DND-41 (cell line): ENCODE data around the gene EPHB1.

Experiments used
- ATAC-seq: fragments of 200-7000 bp; cut with Tn5 transposase; 3 replicates; pipeline ENCODE4 v1.9.1; 2021; ENCODE audit warnings: low read depth; ENCODE audit not compliant: insufficient read depth
- DNase-seq: peaks from one replicate; pipeline ENCODE4 v3.0.0-alpha.2; 2020
- H2AFZ ChIP-seq: 2 replicates; pipeline ENCODE4 v1.6.0; 2012; ENCODE audit warnings: low read depth, low read length
- H3K27ac ChIP-seq: 2 replicates; pipeline ENCODE4 v1.5.1; 2012; ENCODE audit warnings: low read length, inconsistent platforms
- H3K27me3 ChIP-seq: fragments of 200-600 bp; sonication (generic); 2 replicates; pipeline ENCODE4 v1.6.0; 2012; ENCODE audit warnings: low read length, mild to moderate bottlenecking, inconsistent platforms; ENCODE audit not compliant: insufficient read depth, poor library complexity
- H3K36me3 ChIP-seq: 2 replicates; pipeline ENCODE4 v1.5.1; 2012; ENCODE audit warnings: low read length, inconsistent platforms; ENCODE audit not compliant: insufficient read depth
- H3K4me1 ChIP-seq: 2 replicates; pipeline ENCODE4 v1.5.1; 2012; ENCODE audit warnings: mild to moderate bottlenecking, low read length; ENCODE audit not compliant: insufficient read depth
- H3K4me2 ChIP-seq: 2 replicates; pipeline ENCODE4 v1.6.0; 2012; ENCODE audit warnings: mild to moderate bottlenecking, moderate library complexity, low read length, inconsistent platforms; ENCODE audit not compliant: insufficient read depth
- H3K4me3 ChIP-seq, 2 experiments: fragments of 200-600 bp in 1 of 2; shearing (Covaris generic) in 1 of 2; 2 replicates each; pipeline ENCODE4 v1.5.1; 2012 to 2016; ENCODE audit warnings: inconsistent platforms in 2 of 2, low read length in 2 of 2, mild to moderate bottlenecking in 2 of 2, low read depth in 1 of 2, moderate library complexity in 1 of 2
- H3K79me2 ChIP-seq: 2 replicates; pipeline ENCODE4 v1.6.0; 2012; ENCODE audit warnings: low read length, inconsistent platforms; ENCODE audit not compliant: insufficient read depth
- H3K9ac ChIP-seq: 2 replicates; pipeline ENCODE4 v1.6.0; 2012; ENCODE audit warnings: low read depth, mild to moderate bottlenecking, inconsistent platforms, low read length, moderate library complexity
- H3K9me3 ChIP-seq: 2 replicates; pipeline ENCODE4 v1.5.1; 2012; ENCODE audit warnings: low read length, moderate library complexity, mild to moderate bottlenecking, inconsistent platforms; ENCODE audit not compliant: insufficient read depth, severe bottlenecking
- H4K20me1 ChIP-seq: 2 replicates; pipeline ENCODE4 v1.6.0; 2012; ENCODE audit warnings: low read length; ENCODE audit not compliant: insufficient read depth
- EZH2 ChIP-seq: IDR thresholded peaks from 3 replicates; pipeline ENCODE4 v1.6.1; 2012; ENCODE audit warnings: borderline replicate concordance, low read depth, mild to moderate bottlenecking, moderate library complexity, low read length, inconsistent platforms; ENCODE audit not compliant: severe bottlenecking
- TF ChIP-seq, protein P1 (sequence below): IDR thresholded peaks from 2 replicates; pipeline ENCODE4 v1.5.1; 2012; ENCODE audit warnings: borderline replicate concordance, low read length, moderate library complexity, mild to moderate bottlenecking; ENCODE audit not compliant: poor library complexity, severe bottlenecking; ENCODE audit errors: extremely low read depth

EPHB1 gene

GRCh38 chr3:135248213-135248612, 453.2 kb downstream of the EPHB1 start:
- H3K79me2 ChIP-seq: no peaks in the 10 kb centered on the region
- peaks cover 3% of the 10 kb centered on the region; the same call in 1 of the 2 replicates for H3K4me1 ChIP-seq
- no peak for TF ChIP-seq EZH2
- TF ChIP-seq, protein P1, sequence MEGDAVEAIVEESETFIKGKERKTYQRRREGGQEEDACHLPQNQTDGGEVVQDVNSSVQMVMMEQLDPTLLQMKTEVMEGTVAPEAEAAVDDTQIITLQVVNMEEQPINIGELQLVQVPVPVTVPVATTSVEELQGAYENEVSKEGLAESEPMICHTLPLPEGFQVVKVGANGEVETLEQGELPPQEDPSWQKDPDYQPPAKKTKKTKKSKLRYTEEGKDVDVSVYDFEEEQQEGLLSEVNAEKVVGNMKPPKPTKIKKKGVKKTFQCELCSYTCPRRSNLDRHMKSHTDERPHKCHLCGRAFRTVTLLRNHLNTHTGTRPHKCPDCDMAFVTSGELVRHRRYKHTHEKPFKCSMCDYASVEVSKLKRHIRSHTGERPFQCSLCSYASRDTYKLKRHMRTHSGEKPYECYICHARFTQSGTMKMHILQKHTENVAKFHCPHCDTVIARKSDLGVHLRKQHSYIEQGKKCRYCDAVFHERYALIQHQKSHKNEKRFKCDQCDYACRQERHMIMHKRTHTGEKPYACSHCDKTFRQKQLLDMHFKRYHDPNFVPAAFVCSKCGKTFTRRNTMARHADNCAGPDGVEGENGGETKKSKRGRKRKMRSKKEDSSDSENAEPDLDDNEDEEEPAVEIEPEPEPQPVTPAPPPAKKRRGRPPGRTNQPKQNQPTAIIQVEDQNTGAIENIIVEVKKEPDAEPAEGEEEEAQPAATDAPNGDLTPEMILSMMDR: no peak
- H3K9me3 ChIP-seq: no peaks in the 10 kb centered on the region
- H3K9ac ChIP-seq: no peak overlapping the region
- DNase-seq (no peak), ATAC-seq (no peak)
- H3K4me2 ChIP-seq: no peak overlapping the region
- no peaks in the 10 kb centered on the region for H3K27me3 ChIP-seq
- no peak overlapping the region for H3K4me3 ChIP-seq
- no peaks in the 10 kb centered on the region for H4K20me1 ChIP-seq
- H3K27ac ChIP-seq: no peak overlapping the region
- no peak overlapping the region for H2AFZ ChIP-seq
- H3K36me3 ChIP-seq: no peaks in the 10 kb centered on the region

DNA sequence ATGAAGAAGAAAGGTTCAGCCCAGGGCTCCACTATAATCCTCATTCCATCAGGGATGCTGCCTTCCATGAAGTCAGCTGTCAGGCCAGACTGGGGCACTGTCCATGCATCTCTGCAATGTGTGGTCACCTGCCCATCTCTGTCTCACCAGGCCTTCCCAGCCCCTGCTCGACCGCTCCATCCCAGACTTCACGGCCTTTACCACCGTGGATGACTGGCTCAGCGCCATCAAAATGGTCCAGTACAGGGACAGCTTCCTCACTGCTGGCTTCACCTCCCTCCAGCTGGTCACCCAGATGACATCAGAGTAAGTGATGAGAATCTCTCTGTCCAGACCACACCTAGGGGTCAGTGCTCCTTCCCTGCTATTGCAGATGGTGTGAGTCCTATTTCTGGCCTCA, 454.1 kb downstream of the EPHB1 start:
- no peak overlapping the region for H3K27ac ChIP-seq
- DNase-seq (no peak), ATAC-seq (no peak)
- no peaks in the 10 kb centered on the region for H4K20me1 ChIP-seq
- no peak overlapping the region for H2AFZ ChIP-seq
- no peak for TF ChIP-seq EZH2
- TF ChIP-seq, protein P1: no peak
- no peaks in the 10 kb centered on the region for H3K9me3 ChIP-seq
- no peak overlapping the region for H3K4me2 ChIP-seq
- no peaks in the 10 kb centered on the region for H3K36me3 ChIP-seq
- H3K9ac ChIP-seq: no peak overlapping the region
- H3K4me1 ChIP-seq: peaks cover 3% of the 10 kb centered on the region; the same call in 1 of the 2 replicates
- H3K27me3 ChIP-seq: no peaks in the 10 kb centered on the region
- no peaks in the 10 kb centered on the region for H3K79me2 ChIP-seq
- H3K4me3 ChIP-seq: no peak overlapping the region

GRCh38 chr3:135258916-135259315, 463.9 kb downstream of the EPHB1 start:
- Histone ChIP-seq H3K9ac (no peak overlapping the region), H2AFZ (no peak overlapping the region), H3K36me3 (no peaks in the 10 kb centered on the region), H3K27ac (no peak overlapping the region), H3K4me2 (no peak overlapping the region), H3K4me1 (no peaks in the 10 kb centered on the region), H4K20me1 (no peaks in the 10 kb centered on the region), H3K4me3 (no peak overlapping the region), H3K27me3 (no peaks in the 10 kb centered on the region), H3K79me2 (no peaks in the 10 kb centered on the region), H3K9me3 (no peaks in the 10 kb centered on the region)
- TF ChIP-seq EZH2: no peak
- TF ChIP-seq, protein P1: no peak
- ATAC-seq (no peak), DNase-seq (no peak)

- Histone ChIP-seq H3K9me3 (no peaks in the 10 kb centered on the region), H3K9ac (no peak overlapping the region), H3K4me3 (no peak overlapping the region), H3K27ac (no peak overlapping the region), H4K20me1 (no peaks in the 10 kb centered on the region), H3K4me2 (no peak overlapping the region), H3K36me3 (no peaks in the 10 kb centered on the region), H3K27me3 (no peaks in the 10 kb centered on the region), H3K4me1 (no peaks in the 10 kb centered on the region), H2AFZ (no peak overlapping the region), H3K79me2 (no peaks in the 10 kb centered on the region)
- ATAC-seq (no peak), DNase-seq (no peak)
- TF ChIP-seq EZH2: no peak
- TF ChIP-seq, protein P1: no peak
Observed at GRCh38 chr3:135260025-135260424, 465.0 kb downstream of the EPHB1 start.
